ENCODE measurements around the gene P2RY14. TPM values are rescaled to one million over a fixed set of nuclear protein-coding genes. Genes with fewer than 3 reads are reported as not detected.

The P2RY14 gene
- total and polyA plus RNA-seq, 2 of the 13 experiments (the other 11 are each of a cell fraction or from before 2014, with no cell fraction given) = not detected

GRCh38 chr3:151191095-151191494 lies 87.2 kb downstream of the P2RY14 start:
- H3K4me2 ChIP-seq (ENCODE audit: low read depth, low read length) = no peak overlapping the region
- intact Hi-C loops (cut with micrococcal nuclease; ENCODE audit: unreplicated experiment) = no loop called here

More at GRCh38 chr3:151191095-151191494, 87.2 kb downstream of the P2RY14 start:
- Histone ChIP-seq H3K27me3 (ENCODE audit: control insufficient read depth in 1 of 2, insufficient read depth in 2 of 2, low read length in 2 of 2) (no peaks in the 10 kb centered on the region), H3K36me3 (replicated peaks in 1 of 2; ENCODE audit: control insufficient read depth in 1 of 2, insufficient read depth in 2 of 2, low read length in 2 of 2) (no peaks in the 10 kb centered on the region), H4K20me1 (ENCODE audit: insufficient read depth, low read length) (no peaks in the 10 kb centered on the region), H3K79me2 (ENCODE audit: insufficient read depth, low read length) (no peaks in the 10 kb centered on the region), H3K4me1 (ENCODE audit: insufficient read depth, low read length) (peaks cover 19% of the 10 kb centered on the region), H3K27ac (ENCODE audit: extremely low read length, insufficient read depth, low read length) (no peak overlapping the region), H3K4me3 (replicated peaks in 1 of 3; ENCODE audit: insufficient read depth in 1 of 3, low read depth in 2 of 3, low read length in 3 of 3) (no peak overlapping the region), H3K9ac (ENCODE audit: insufficient read depth, low read depth, low read length) (no peak overlapping the region), H2AFZ (ENCODE audit: low read length) (no peak overlapping the region), H3K9me3 (ENCODE audit: low read length) (no peaks in the 10 kb centered on the region)
- in situ Hi-C loops (cut with HindIII; ENCODE audit: extremely low pct_ligation_motif_present, low pct_unique_long_range_greater_than_20kb) = no loop called here
- CTCF ChIA-PET (ENCODE audit: low intra/inter-chr PET ratio, low total read pairs) = no interaction called here
- WGBS (ENCODE audit: low lambda C conversion rate) = 96% methylated on average over 1 of the region's 1 CpG
- no peak for DNase-seq (ENCODE audit: low spot score)
- TF ChIP-seq ZNF383 (CRISPR knock-in tag; IDR thresholded peaks at IDR 0.05; ENCODE audit: borderline replicate concordance) = no peak
- no peak for TF ChIP-seq ZSCAN20 (CRISPR knock-in tag; IDR thresholded peaks at IDR 0.05; ENCODE audit: borderline replicate concordance)
- no peak for TF ChIP-seq NCOA2 (CRISPR knock-in tag; IDR thresholded peaks at IDR 0.05)
- TF ChIP-seq ZNF816 (CRISPR knock-in tag; IDR thresholded peaks at IDR 0.05; ENCODE audit: borderline replicate concordance) = no peak
- no peak for TF ChIP-seq THAP11 (CRISPR knock-in tag; IDR thresholded peaks at IDR 0.05)
- TF ChIP-seq ELF3 (CRISPR knock-in tag; IDR thresholded peaks at IDR 0.05) = no peak
- TF ChIP-seq, protein P1, sequence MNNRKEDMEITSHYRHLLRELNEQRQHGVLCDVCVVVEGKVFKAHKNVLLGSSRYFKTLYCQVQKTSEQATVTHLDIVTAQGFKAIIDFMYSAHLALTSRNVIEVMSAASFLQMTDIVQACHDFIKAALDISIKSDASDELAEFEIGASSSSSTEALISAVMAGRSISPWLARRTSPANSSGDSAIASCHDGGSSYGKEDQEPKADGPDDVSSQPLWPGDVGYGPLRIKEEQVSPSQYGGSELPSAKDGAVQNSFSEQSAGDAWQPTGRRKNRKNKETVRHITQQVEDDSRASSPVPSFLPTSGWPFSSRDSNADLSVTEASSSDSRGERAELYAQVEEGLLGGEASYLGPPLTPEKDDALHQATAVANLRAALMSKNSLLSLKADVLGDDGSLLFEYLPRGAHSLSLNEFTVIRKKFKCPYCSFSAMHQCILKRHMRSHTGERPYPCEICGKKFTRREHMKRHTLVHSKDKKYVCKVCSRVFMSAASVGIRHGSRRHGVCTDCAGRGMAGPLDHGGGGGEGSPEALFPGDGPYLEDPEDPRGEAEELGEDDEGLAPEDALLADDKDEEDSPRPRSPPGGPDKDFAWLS (CRISPR knock-in tag; IDR thresholded peaks at IDR 0.05; ENCODE audit: borderline replicate concordance) = no peak
- TF ChIP-seq ZBTB21 (CRISPR knock-in tag; IDR thresholded peaks at IDR 0.05) = no peak
- TF ChIP-seq ZSCAN21 (CRISPR knock-in tag; IDR thresholded peaks at IDR 0.05; ENCODE audit: borderline replicate concordance) = no peak
- no peak for TF ChIP-seq ZNF230 (CRISPR knock-in tag; IDR thresholded peaks at IDR 0.05)
- TF ChIP-seq ZNF589 (CRISPR knock-in tag; conservative IDR thresholded peaks at IDR 0.05) = no peak
- TF ChIP-seq ZNF678 (CRISPR knock-in tag; IDR thresholded peaks at IDR 0.05) = no peak
- TF ChIP-seq ZNF83 (CRISPR knock-in tag; IDR thresholded peaks at IDR 0.05; ENCODE audit: borderline replicate concordance) = no peak
- TF ChIP-seq ZBTB7B (CRISPR knock-in tag; IDR thresholded peaks at IDR 0.05) = no peak
- TF ChIP-seq, protein P2, sequence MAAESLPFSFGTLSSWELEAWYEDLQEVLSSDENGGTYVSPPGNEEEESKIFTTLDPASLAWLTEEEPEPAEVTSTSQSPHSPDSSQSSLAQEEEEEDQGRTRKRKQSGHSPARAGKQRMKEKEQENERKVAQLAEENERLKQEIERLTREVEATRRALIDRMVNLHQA (CRISPR knock-in tag; IDR thresholded peaks at IDR 0.05) = no peak
- no peak for TF ChIP-seq ZNF10 (CRISPR knock-in tag; IDR thresholded peaks at IDR 0.05; ENCODE audit: borderline replicate concordance, low read depth)
- no peak for TF ChIP-seq ZNF772 (CRISPR knock-in tag; IDR thresholded peaks at IDR 0.05)
- TF ChIP-seq HCFC1 (IDR thresholded peaks at IDR 0.05; ENCODE audit: low read depth, low read length) = no peak
- TF ChIP-seq, protein P3, sequence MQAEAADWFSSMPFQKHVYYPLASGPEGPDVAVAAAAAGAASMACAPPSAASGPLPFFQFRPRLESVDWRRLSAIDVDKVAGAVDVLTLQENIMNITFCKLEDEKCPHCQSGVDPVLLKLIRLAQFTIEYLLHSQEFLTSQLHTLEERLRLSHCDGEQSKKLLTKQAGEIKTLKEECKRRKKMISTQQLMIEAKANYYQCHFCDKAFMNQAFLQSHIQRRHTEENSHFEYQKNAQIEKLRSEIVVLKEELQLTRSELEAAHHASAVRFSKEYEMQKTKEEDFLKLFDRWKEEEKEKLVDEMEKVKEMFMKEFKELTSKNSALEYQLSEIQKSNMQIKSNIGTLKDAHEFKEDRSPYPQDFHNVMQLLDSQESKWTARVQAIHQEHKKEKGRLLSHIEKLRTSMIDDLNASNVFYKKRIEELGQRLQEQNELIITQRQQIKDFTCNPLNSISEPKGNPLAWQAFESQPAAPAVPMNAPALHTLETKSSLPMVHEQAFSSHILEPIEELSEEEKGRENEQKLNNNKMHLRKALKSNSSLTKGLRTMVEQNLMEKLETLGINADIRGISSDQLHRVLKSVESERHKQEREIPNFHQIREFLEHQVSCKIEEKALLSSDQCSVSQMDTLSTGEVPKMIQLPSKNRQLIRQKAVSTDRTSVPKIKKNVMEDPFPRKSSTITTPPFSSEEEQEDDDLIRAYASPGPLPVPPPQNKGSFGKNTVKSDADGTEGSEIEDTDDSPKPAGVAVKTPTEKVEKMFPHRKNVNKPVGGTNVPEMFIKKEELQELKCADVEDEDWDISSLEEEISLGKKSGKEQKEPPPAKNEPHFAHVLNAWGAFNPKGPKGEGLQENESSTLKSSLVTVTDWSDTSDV (CRISPR knock-in tag; IDR thresholded peaks at IDR 0.05) = no peak
- POLR2A ChIA-PET = no interaction called here
- ATAC-seq = no peak
- BruUV-seq (replicated peaks) = no TSS peak
- no peak for FAIRE-seq

Measured in HepG2 (cell line).